Osteocyte (in vitro differentiated cells): ENCODE data around the gene SIGLEC15. TPM values are rescaled to one million over a fixed set of nuclear protein-coding genes. Genes with fewer than 3 reads are reported as not detected.

Experiments
- DNase-seq: peaks from one replicate; pipeline ENCODE4 v3.0.0; 2021; ENCODE audit warnings: mixed read lengths; ENCODE audit not compliant: unreplicated experiment; ENCODE audit errors: extremely low spot score
- H3K27ac Mint-ChIP-seq: one replicate; pipeline ENCODE4 v1.8.0; 2021; ENCODE audit warnings: mild to moderate bottlenecking, mixed read lengths; ENCODE audit not compliant: unreplicated experiment
- H3K27me3 Mint-ChIP-seq: one replicate; pipeline ENCODE4 v1.8.0; 2021; ENCODE audit warnings: mixed read lengths; ENCODE audit not compliant: unreplicated experiment
- H3K36me3 Mint-ChIP-seq: one replicate; pipeline ENCODE4 v1.8.0; 2021; ENCODE audit warnings: mixed read lengths; ENCODE audit not compliant: unreplicated experiment
- H3K4me1 Mint-ChIP-seq: one replicate; pipeline ENCODE4 v1.8.0; 2021; ENCODE audit warnings: mixed read lengths; ENCODE audit not compliant: unreplicated experiment
- H3K4me3 Mint-ChIP-seq: one replicate; pipeline ENCODE4 v1.8.0; 2021; ENCODE audit warnings: mild to moderate bottlenecking, moderate library complexity, mixed read lengths; ENCODE audit not compliant: unreplicated experiment
- H3K9me3 Mint-ChIP-seq: one replicate; pipeline ENCODE4 v1.8.0; 2021; ENCODE audit warnings: mixed read lengths; ENCODE audit not compliant: unreplicated experiment
- total RNA-seq: library from RNA; stranded (reverse); gene quantifications from 2 replicates; pipeline ENCODE4 v1.2.1, GENCODE V29; 2021
- TF ChIP-seq, protein P1 (sequence below): fragments of 200-600 bp; sonication (generic); IDR thresholded peaks from 2 replicates; pipeline ENCODE4 v1.5.0; 2021; ENCODE audit warnings: antibody characterized with exemption, mild to moderate bottlenecking, moderate library complexity

SIGLEC15 gene
- total RNA-seq, 1 donor from 2014 or later: 0.13 TPM

DNA sequence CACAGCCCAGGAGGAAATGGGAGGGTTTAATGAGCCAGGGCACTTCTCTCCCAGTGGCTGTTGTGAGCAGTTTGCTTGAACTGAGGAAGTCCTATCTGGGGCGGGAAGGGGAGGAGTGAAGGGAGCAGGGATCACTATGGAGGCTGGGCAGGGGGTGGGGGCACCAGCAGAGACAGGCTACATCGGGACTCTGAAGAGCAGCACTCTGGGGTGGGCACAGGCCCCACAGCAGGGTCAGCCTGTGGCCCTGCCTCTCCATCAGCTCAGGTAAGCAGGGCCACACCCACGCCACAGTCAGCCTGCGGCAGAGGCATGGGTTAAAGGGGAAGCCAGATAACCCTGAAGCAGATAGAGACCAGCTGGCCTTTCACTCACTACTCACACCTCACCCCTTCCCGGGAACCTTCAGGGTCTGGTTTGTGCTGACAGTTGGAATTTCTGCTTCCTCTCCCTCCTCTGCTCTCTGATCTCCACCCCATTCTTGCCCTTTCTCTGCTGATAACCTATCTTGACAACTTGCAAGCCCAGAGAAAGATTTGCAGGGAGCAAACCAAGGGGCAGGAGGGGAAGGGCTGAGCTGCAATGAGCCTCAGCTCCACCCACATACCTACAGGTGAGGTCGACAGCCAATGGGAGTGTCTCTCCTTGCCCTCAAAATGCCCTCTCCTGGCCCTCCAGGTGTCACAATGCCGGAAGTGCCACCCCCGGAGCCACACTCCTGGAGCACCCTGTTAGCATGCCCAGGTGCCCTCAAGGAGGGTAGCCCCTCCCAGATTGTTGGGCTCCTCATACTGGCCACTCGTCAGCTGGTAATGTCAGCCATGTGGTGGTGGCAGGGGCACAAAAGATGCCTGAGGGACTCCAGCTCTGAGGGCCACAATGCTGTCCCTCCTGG, 3.7 kb downstream of the SIGLEC15 start:
- peaks cover 29% of the 10 kb centered on the region for H3K4me1 Mint-ChIP-seq
- peak; percentile 77 for DNase-seq
- TF ChIP-seq, protein P1, sequence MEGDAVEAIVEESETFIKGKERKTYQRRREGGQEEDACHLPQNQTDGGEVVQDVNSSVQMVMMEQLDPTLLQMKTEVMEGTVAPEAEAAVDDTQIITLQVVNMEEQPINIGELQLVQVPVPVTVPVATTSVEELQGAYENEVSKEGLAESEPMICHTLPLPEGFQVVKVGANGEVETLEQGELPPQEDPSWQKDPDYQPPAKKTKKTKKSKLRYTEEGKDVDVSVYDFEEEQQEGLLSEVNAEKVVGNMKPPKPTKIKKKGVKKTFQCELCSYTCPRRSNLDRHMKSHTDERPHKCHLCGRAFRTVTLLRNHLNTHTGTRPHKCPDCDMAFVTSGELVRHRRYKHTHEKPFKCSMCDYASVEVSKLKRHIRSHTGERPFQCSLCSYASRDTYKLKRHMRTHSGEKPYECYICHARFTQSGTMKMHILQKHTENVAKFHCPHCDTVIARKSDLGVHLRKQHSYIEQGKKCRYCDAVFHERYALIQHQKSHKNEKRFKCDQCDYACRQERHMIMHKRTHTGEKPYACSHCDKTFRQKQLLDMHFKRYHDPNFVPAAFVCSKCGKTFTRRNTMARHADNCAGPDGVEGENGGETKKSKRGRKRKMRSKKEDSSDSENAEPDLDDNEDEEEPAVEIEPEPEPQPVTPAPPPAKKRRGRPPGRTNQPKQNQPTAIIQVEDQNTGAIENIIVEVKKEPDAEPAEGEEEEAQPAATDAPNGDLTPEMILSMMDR: no peak

GRCh38 chr18:45829855-45830254, 4.4 kb downstream of the SIGLEC15 start:
- H3K27ac Mint-ChIP-seq: no peak overlapping the region
- no peak overlapping the region for H3K4me3 Mint-ChIP-seq
- TF ChIP-seq, protein P1: no peak

More for the DNA sequence above, 3.7 kb downstream of the SIGLEC15 start:
- Mint-ChIP-seq H3K27me3 (no peaks in the 10 kb centered on the region), H3K4me3 (no peak overlapping the region), H3K9me3 (no peaks in the 10 kb centered on the region), H3K27ac (no peak overlapping the region), H3K36me3 (no peaks in the 10 kb centered on the region)

GRCh38 chr18:45830917-45831316, 5.4 kb downstream of the SIGLEC15 start:
- TF ChIP-seq, protein P1: no peak
- Mint-ChIP-seq H3K27me3 (peaks cover 11% of the 10 kb centered on the region), H3K4me3 (no peak overlapping the region), H3K36me3 (no peaks in the 10 kb centered on the region), H3K4me1 (peaks cover 21% of the 10 kb centered on the region), H3K9me3 (no peaks in the 10 kb centered on the region), H3K27ac (no peak overlapping the region)
- no peak for DNase-seq

More at GRCh38 chr18:45829855-45830254, 4.4 kb downstream of the SIGLEC15 start:
- Mint-ChIP-seq H3K4me1 (peaks cover 25% of the 10 kb centered on the region), H3K9me3 (no peaks in the 10 kb centered on the region), H3K36me3 (no peaks in the 10 kb centered on the region), H3K27me3 (peaks cover 1% of the 10 kb centered on the region)
- no peak for DNase-seq

- TF ChIP-seq, protein P1: no peak
- Mint-ChIP-seq H3K27me3 (peaks cover 14% of the 10 kb centered on the region), H3K4me3 (no peak overlapping the region), H3K36me3 (no peaks in the 10 kb centered on the region), H3K4me1 (peaks cover 6% of the 10 kb centered on the region), H3K27ac (no peak overlapping the region), H3K9me3 (no peaks in the 10 kb centered on the region)
- DNase-seq: no peak
Observed at GRCh38 chr18:45833846-45834245, 8.4 kb downstream of the SIGLEC15 start.

DNA sequence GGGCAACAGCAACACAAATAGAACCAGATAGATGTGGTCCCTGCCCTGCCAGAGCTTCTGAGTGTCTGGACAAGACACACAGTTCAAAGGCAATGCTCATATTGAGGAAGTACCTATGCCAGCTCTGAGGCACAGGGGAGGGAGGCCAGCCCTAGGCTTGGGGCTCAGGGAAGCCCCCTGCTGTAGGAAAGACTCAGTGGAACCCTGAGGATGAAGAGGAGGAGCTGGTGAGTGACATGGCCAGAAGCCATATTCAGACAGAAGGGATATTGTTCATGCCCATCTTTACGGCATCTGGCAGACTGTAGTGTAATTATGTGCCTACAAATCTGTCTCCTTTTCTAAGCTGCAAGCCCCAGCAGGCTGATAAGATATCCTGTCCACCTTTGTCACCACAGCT, 8.8 kb downstream of the SIGLEC15 start:
- H3K4me3 Mint-ChIP-seq: no peak overlapping the region
- no peaks in the 10 kb centered on the region for H3K9me3 Mint-ChIP-seq
- TF ChIP-seq, protein P1: no peak
- H3K4me1 Mint-ChIP-seq: peaks cover 6% of the 10 kb centered on the region
- H3K27ac Mint-ChIP-seq: no peak overlapping the region
- H3K36me3 Mint-ChIP-seq: no peaks in the 10 kb centered on the region
- peaks cover 14% of the 10 kb centered on the region for H3K27me3 Mint-ChIP-seq
- DNase-seq: no peak
